Stomach (tissue), 4 donors: ENCODE measurements around the gene ARL4D.

Experiments used
- POLR2A ChIP-seq, 4 donors: fragments of 450-650 bp; IDR thresholded peaks; one replicate each; pipeline ENCODE4 v1.6.1; 2016; ENCODE audit warnings: antibody characterized with exemption in 4 of 4, control low read depth in 2 of 4, mild to moderate bottlenecking in 1 of 4, moderate library complexity in 1 of 4
- TF ChIP-seq, protein P1 (sequence below), 7 experiments: fragments of 450-650 bp in 4 of 7; fragments of 200-600 bp in 3 of 7; sonication (generic) in 3 of 7; IDR thresholded peaks; one replicate each; pipeline ENCODE4 v1.5.1; 2016 to 2019; ENCODE audit warnings: antibody characterized with exemption in 7 of 7, control low read depth in 2 of 7, mild to moderate bottlenecking in 1 of 7

GRCh38 chr17:43360739-43361505 lies 37.9 kb upstream of the ARL4D start:
- peak in 3 of 4 donors; percentile 92 to 100 (median 96) for TF ChIP-seq POLR2A (IDR thresholded peaks at IDR 0.05)
- TF ChIP-seq, protein P1, sequence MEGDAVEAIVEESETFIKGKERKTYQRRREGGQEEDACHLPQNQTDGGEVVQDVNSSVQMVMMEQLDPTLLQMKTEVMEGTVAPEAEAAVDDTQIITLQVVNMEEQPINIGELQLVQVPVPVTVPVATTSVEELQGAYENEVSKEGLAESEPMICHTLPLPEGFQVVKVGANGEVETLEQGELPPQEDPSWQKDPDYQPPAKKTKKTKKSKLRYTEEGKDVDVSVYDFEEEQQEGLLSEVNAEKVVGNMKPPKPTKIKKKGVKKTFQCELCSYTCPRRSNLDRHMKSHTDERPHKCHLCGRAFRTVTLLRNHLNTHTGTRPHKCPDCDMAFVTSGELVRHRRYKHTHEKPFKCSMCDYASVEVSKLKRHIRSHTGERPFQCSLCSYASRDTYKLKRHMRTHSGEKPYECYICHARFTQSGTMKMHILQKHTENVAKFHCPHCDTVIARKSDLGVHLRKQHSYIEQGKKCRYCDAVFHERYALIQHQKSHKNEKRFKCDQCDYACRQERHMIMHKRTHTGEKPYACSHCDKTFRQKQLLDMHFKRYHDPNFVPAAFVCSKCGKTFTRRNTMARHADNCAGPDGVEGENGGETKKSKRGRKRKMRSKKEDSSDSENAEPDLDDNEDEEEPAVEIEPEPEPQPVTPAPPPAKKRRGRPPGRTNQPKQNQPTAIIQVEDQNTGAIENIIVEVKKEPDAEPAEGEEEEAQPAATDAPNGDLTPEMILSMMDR (IDR thresholded peaks at IDR 0.05) = no peak
